ELR (cell line): ENCODE measurements around the gene TENM3.

ENCODE experiments used
- DNase-seq: peaks from one replicate; pipeline ENCODE4 v3.0.0-alpha.2; 2015; ENCODE audit warnings: low read depth

The TENM3 gene

GRCh38 chr4:182845618-182846017, 602.4 kb downstream of the TENM3 start:
- no peak for DNase-seq

- DNase-seq: no peak
Observed at GRCh38 chr4:182846036-182846435, 602.8 kb downstream of the TENM3 start.

GRCh38 chr4:182847576-182848450, 604.6 kb downstream of the TENM3 start:
- DNase-seq: no peak

- DNase-seq: no peak
Observed at GRCh38 chr4:182848685-182849084, 605.5 kb downstream of the TENM3 start.
